Activated gamma-delta T cell treated with anti-CD3 and anti-CD28 coated beads, Interleukin-2, amount 50 U/mL, for 16 hours (primary cell): ENCODE measurements around the gene GOSR1.
"Not testable (repeated sequence)": the region's sequence is repeated elsewhere in the genome, so short reads cannot be mapped to it uniquely, and the experiment has no call there.

Source experiments
- DNase-seq: peaks from one replicate; pipeline ENCODE4 v3.0.0-alpha.2; 2020; ENCODE audit warnings: low read depth

Gene GOSR1

GRCh38 chr17:30477083-30477773 lies at the start of gene GOSR1:
Gene GOSR1, plus strand, starts transcription at chr17:30477408. Its CDS starts 26 bp downstream, at chr17:30477434.
- DNase-seq: peak; percentile 87

- no peak for DNase-seq
Measured at GRCh38 chr17:30427611-30428010, 49.6 kb upstream of the GOSR1 start.

GRCh38 chr17:30429155-30429554 lies 48.1 kb upstream of the GOSR1 start:
- no peak for DNase-seq

GRCh38 chr17:30433514-30433913 lies 43.7 kb upstream of the GOSR1 start:
- no peak for DNase-seq

- DNase-seq: no peak
Measured at GRCh38 chr17:30436729-30437128, 40.5 kb upstream of the GOSR1 start.

GRCh38 chr17:30443721-30444120 lies 33.5 kb upstream of the GOSR1 start:
- DNase-seq: no peak

- DNase-seq: not testable (repeated sequence)
Measured at GRCh38 chr17:30446640-30447039, 30.6 kb upstream of the GOSR1 start.

- no peak for DNase-seq
Measured at GRCh38 chr17:30449480-30449879, 27.7 kb upstream of the GOSR1 start.

- no peak for DNase-seq
Measured at GRCh38 chr17:30450125-30451027, 26.8 kb upstream of the GOSR1 start.

GRCh38 chr17:30454635-30455034 lies 22.6 kb upstream of the GOSR1 start:
- DNase-seq: no peak

GRCh38 chr17:30458371-30458770 lies 18.8 kb upstream of the GOSR1 start:
- no peak for DNase-seq

GRCh38 chr17:30458797-30459413 lies 18.3 kb upstream of the GOSR1 start:
- not testable (repeated sequence) for DNase-seq

GRCh38 chr17:30468465-30468864 lies 8.7 kb upstream of the GOSR1 start:
- DNase-seq: no peak

- no peak for DNase-seq
Measured at GRCh38 chr17:30472238-30472890, 4.8 kb upstream of the GOSR1 start.

- DNase-seq: no peak
Measured at GRCh38 chr17:30475206-30475605, 2.0 kb upstream of the GOSR1 start.

- DNase-seq: peak; percentile 1
Measured at GRCh38 chr17:30476726-30477082, 504 bp upstream of the GOSR1 start.

GRCh38 chr17:30477774-30478115 lies 537 bp downstream of the GOSR1 start:
- no peak for DNase-seq

- DNase-seq: no peak
Measured at GRCh38 chr17:30482555-30482954, 5.3 kb downstream of the GOSR1 start.

GRCh38 chr17:30483159-30483558 lies 6.0 kb downstream of the GOSR1 start:
- no peak for DNase-seq

GRCh38 chr17:30493780-30494179 lies 16.6 kb downstream of the GOSR1 start:
- no peak for DNase-seq

GRCh38 chr17:30495586-30495985 lies 18.4 kb downstream of the GOSR1 start:
- no peak for DNase-seq

- DNase-seq: no peak
Measured at GRCh38 chr17:30503558-30503957, 26.4 kb downstream of the GOSR1 start.
